Activated CD8-positive, alpha-beta memory T cell treated with anti-CD3 and anti-CD28 coated beads, Interleukin-2, amount 50 U/mL, for 1 hour (primary cell): Measurements from ENCODE around the gene RNFT2.

Experiments used
- DNase-seq: peaks from one replicate; pipeline ENCODE4 v3.0.0-alpha.2; 2020; ENCODE audit errors: extremely low read depth

The RNFT2 gene, protein sequence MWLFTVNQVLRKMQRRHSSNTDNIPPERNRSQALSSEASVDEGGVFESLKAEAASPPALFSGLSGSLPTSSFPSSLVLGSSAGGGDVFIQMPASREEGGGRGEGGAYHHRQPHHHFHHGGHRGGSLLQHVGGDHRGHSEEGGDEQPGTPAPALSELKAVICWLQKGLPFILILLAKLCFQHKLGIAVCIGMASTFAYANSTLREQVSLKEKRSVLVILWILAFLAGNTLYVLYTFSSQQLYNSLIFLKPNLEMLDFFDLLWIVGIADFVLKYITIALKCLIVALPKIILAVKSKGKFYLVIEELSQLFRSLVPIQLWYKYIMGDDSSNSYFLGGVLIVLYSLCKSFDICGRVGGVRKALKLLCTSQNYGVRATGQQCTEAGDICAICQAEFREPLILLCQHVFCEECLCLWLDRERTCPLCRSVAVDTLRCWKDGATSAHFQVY

DNA sequence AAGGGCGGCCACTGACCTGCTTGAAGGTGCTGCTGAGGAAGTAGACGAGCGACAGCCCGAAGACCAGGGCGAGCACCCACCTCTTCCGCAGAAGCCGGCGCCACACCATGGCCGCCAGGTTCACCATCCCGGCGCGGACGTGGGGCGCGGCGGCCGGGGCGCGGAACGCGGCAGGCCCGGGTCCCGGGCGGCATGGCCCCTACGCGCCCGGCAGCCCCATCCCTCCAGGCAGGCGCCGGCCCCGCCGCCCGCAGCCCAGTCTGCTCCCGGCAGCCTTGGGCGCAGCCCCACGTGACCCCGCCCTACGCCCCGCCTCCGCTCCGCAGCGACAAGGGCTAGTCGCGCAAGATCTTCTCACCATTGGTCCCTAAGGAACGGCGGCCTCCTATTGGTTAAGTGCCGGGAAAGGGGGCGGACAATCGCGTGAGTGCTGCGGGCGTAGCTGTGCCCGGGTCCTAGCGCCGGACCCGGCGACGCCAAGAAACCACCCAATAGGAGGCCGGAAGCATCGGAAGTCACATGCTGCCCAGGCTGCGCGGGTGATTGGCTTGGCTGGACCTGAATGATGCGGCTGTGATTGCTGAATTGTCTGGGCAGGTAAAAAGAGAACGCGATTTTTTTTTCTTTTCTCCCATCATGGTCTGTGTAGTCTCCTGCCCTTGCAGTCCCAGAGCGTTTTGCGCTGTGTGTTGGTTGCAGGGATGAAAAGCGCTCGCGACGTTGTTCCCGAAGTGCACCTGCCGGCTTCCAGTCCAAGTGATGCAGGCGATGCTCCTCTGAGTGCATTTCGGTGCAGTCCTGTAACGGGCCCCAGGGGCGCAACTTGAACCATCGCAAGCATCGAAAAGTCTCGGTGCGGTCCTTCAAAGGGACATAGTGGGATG lies at the start of gene RNFT2, which contains the start of gene SPRING1:
Gene RNFT2 (plus strand): TSS at position 542 of the 884 bp plus-strand sequence. CDS start 2,183 bp downstream, outside the sequence.
Gene SPRING1 (minus strand): TSS at position 296 of the 884 bp plus-strand sequence. CDS start 169 bp downstream, at position 127.
- DNase-seq, result peak; percentile 97

GRCh38 chr12:116689521-116689920 lies 48.6 kb upstream of the RNFT2 start:
- no peak for DNase-seq

DNA sequence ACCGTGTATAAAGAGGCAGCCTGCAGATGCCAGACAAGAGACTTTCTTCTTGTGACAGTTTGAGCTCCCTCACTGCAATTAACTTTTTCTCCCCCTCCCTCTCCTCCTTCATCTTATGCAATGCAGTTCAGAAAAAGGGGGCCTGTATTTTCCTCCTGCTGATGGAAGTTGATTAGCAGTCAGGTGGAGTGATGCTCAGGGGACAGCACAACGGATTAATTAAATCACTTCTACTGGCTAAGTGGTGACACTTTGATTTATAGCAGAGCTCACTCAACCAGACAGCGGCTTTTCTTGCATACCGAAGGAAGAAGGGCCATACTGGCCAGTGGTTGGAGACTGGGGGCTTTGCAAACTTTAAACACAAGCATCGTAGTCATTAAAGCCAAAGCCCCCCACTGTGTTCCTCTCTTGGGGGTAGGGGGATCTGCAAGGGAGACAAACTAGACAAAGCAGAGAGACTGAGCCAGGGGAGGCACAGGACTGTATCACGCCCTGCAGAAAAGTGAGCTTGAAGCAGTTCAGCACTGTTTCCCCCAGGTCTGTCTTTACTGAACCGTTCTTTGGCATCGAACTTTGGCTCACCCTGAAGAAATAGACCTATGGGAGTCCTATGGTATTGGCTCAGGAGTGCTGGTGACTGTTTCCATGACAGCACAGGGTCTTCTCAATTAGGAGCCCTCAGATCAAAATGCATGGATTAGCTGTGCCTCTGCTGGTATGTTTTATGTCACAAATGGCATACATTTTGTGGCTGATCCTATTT lies 48.0 kb upstream of the RNFT2 start:
- no peak for DNase-seq

DNA sequence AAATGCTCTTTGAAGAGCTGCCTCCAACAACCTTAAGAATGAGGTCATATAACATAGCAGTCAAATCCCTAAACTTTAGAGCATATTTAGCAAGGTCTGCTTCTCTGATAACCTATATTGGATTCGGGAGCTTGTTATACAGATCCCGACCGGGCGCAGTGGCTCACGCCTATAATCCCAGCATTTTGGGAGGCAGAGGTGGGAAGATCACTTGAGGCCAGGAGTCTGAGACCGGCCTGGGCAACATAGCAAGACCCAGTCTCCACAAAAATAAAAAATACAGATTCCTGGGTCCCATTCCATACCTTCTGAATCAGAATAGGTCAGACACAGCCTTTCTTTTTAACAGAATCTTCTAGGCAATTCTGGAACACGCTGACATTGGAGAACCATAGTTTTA lies 46.9 kb upstream of the RNFT2 start:
- DNase-seq, result no peak

- DNase-seq, result no peak
Measured at GRCh38 chr12:116691636-116692035, 46.5 kb upstream of the RNFT2 start.

GRCh38 chr12:116692605-116693004 lies 45.5 kb upstream of the RNFT2 start:
- no peak for DNase-seq

DNA sequence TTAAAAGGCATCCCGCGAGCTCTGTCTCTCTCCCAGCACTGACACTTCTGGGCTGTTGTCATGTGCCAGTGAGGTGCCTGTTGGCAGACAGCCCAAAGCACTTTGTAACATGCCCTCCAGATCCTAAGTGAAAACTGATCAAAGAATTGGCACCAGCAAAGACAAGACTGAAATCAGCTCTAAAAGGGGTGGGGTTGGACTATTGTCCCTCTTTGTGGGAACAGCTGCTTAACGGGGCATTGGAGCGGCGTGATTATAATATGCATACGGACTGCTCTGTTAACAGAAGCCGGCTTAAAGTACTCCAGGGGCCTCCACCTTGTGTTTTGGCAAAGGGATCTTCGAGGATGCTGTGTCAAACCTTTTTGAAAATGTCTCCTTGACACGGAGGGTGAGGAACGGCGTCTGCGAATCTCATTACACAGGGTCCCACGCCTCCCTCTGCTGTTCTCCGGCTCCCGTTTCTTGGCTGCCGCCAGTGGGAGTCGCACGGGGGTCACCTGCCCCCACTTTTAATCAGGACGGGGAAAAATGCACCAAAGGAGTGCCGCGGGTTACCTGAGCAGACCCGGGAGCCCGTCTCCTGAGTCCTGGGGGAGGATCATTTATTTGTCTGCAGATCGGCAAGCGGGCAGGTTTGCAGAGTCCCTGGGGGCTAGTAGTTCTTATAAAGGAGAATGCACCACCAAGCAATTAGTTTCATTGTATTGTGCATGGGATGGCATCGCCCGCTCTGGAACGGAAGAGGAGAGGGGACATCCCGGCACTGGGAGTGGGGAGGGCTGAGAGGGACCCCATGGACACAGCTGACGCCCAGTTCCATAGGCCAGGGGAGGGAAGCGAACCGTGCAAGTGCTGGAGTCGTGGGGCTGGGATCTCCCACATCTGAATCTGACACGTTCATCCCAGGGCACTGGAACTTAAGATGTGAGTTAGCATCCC lies 44.6 kb upstream of the RNFT2 start:
- DNase-seq, result no peak

- no peak for DNase-seq
Measured at GRCh38 chr12:116694653-116695463, 43.3 kb upstream of the RNFT2 start.

DNA sequence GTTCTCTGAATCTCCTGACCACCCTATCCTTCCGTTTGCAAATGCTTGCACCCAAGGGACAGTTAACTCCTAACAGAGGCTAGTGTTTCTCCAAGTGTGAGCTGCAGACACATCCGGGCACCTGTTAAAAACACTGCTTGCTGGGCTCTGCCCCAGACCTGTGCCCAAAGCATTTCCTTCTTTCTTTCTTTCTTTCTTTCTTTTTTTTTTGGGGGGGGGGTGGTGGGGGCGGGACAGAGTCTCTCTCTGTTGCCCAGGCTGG lies 42.7 kb upstream of the RNFT2 start:
- DNase-seq, result no peak

- no peak for DNase-seq
Measured at GRCh38 chr12:116697305-116697704, 40.8 kb upstream of the RNFT2 start.

GRCh38 chr12:116697716-116698115 lies 40.4 kb upstream of the RNFT2 start:
- no peak for DNase-seq

- DNase-seq, result no peak
Measured at GRCh38 chr12:116698116-116698515, 40.0 kb upstream of the RNFT2 start.

DNA sequence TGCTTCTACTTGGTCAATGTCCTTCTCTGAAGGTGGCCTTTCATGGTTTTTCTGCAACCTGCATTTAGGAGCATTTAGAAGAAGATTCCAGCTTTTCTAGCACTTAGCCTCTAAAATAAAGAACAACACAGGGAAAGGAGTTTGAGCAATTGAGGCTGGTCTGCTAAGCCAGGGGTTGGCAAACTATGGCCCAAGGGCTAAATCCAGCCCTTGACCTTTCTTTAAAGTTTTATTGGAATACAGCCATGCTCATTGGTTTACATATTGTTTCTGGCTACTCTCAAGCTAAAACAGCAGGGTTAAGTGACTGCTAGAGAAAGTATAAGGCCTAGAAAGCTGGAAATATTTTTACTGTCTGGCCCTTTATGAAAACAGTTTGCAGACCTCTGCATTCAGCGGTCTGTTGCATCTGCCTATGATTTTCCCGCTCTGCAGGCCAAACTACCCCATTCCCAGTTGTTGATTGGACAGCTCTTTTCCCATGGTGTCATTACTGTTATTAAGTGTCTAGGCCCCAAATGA lies 39.5 kb upstream of the RNFT2 start:
- no peak for DNase-seq

DNA sequence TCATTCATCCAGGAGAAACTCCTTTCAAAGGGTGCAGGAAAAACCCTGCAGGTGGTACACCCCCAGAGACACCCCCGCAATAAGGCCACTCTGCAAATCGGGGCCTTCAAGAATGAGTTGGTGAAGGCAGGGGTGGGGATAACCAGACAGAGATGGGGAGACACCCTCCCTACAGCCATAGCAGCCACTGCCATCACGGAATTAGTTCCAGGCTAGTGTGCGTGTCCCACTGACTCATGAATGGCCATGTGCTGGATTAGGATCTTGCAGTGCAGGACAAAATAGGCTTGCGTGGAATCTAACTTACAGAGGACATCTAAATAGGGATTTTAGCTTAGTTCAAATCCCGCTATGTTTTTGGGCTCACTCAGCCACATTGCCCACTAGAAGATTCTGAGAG lies 38.0 kb upstream of the RNFT2 start:
- DNase-seq, result no peak

DNA sequence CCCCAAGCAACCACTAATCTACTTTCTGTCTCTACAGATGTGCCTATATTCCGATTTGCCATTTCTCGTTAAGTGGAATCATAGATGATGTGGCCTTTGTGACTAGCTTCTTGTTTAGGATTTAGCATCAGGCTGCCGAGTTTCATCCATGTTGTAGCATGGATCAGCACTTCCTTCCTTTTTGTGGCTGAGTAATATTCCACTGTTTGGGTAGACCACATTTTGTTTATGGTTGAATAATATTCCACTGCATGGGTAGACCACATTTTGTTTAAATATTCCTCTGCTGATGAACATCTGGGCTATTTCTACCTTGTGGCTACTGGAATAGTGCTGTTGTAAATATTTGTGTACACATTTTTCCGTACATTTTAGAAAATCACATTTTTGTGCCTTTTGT lies 36.7 kb upstream of the RNFT2 start:
- DNase-seq, result no peak

DNA sequence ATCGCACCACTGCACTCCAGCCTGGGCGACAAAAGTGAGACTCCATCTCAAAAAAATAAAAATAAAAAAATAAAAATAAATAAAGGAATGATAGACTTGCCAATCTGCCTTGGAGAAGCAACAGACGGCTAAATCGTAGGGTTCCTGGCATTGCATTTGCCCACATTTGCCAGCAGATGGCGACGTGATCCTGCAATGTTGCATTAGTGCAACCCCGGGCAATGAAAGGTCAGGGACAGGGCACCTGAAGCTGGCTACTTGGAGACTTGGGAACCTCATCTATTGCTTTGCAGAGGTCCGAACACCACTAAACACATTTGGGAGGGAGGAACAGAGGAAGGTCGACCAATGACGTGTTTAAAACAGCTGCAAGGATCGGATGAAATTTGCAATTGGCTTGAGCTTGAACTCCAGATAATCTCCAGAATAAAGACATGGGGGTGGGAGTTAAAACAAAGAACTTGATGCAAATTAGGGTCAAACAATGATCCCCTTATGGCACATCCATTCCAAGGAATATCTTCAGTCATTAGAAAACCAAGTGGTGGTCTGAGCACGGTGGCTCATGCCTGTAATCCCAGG lies 34.8 kb upstream of the RNFT2 start:
- DNase-seq, result peak; percentile 23

DNA sequence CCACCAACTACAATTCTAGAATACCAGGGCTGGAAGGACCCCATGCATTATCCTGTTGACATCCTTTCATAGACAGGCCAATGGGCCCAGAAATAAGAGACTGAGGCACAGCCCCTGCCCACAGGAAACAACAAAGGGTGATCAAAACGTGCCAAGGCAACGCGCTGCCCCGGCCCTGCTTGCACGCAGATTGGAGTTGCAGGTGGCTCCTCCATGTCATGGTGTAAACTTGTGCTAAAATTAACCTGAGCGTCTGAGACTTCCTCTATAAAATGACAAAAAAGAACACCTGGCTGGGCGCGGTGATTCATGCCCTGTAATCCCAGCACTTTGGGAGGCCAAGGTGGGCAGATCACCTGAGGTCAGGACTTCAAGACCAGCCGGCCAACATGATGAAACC lies 30.4 kb upstream of the RNFT2 start:
- DNase-seq, result no peak

- DNase-seq, result peak; percentile 5
Measured at GRCh38 chr12:116708826-116709756, 29.0 kb upstream of the RNFT2 start.
